Measurements from ENCODE around the gene HOXB5.

GRCh38 chr17:48593840-48594537, 410 bp upstream of the HOXB5 start:
- no peak for TF ChIP-seq POLR2A (IDR thresholded peaks at IDR 0.05)
- peak in 1 of 3 donors; percentile 92 for TF ChIP-seq CTCF (IDR thresholded peaks at IDR 0.05)
